PC-9 (cell line): ENCODE results near the gene TMPRSS4. TPM values are rescaled to one million over a fixed set of nuclear protein-coding genes. Genes with fewer than 3 reads are reported as not detected.

Source experiments
- BruUV-seq: library from RNA; stranded (reverse); fragments of 400-500 nt; replicated peaks from 2 replicates; lab custom pipeline; 2021; lab: Mats Ljungman, UMichigan
- CTCF ChIA-PET: fragments of 300-600 bp; sonication (Branson Sonifier 250); formaldehyde crosslinking; loops from one replicate; lab custom pipeline; 2022; ENCODE audit warnings: antibody characterized with exemption; lab: Charles Lee
- POLR2A ChIA-PET: fragments of 300-600 bp; sonication (Branson Sonifier 250); formaldehyde crosslinking; loops from one replicate; lab custom pipeline; 2022; ENCODE audit warnings: antibody characterized with exemption; ENCODE audit not compliant: unreplicated experiment; lab: Charles Lee
- DNase-seq, 2 experiments: peaks; one replicate each; pipeline versions ENCODE4 v3.0.0 to v3.0.0-alpha.2; 2015 to 2022; ENCODE audit warnings: mixed read lengths in 1 of 2
- H2AFZ ChIP-seq: fragments of 200-600 bp; sonication (generic); 2 replicates; pipeline ENCODE4 v1.8.1; 2017; ENCODE audit warnings: antibody characterized with exemption
- H3F3A ChIP-seq: fragments of 200-600 bp; sonication (generic); 2 replicates; pipeline ENCODE4 v1.8.1; 2017; ENCODE audit warnings: antibody characterized with exemption, mild to moderate bottlenecking, low read depth; ENCODE audit not compliant: insufficient read depth
- H3K27ac ChIP-seq: fragments of 200-600 bp; sonication (generic); 2 replicates; pipeline ENCODE4 v1.6.1; 2016; ENCODE audit warnings: mixed run types
- H3K27me3 ChIP-seq: fragments of 200-600 bp; sonication (generic); 2 replicates; pipeline ENCODE4 v1.6.1; 2016; ENCODE audit warnings: low read depth, mixed run types; ENCODE audit not compliant: insufficient read depth
- H3K36me3 ChIP-seq: fragments of 200-600 bp; sonication (generic); 2 replicates; pipeline ENCODE4 v1.6.1; 2016; ENCODE audit warnings: low read depth, mixed run types
- H3K4me1 ChIP-seq: fragments of 200-600 bp; sonication (generic); replicated peaks from 2 replicates; pipeline ENCODE4 v1.6.1; 2016; ENCODE audit warnings: mixed run types; ENCODE audit not compliant: insufficient read depth
- H3K4me2 ChIP-seq: fragments of 200-600 bp; sonication (generic); 2 replicates; pipeline ENCODE4 v1.6.1; 2017; ENCODE audit warnings: mixed run types
- H3K4me3 ChIP-seq: fragments of 200-600 bp; sonication (generic); 2 replicates; pipeline ENCODE4 v1.6.1; 2016; ENCODE audit warnings: mixed run types
- H3K79me2 ChIP-seq: fragments of 200-600 bp; sonication (generic); 2 replicates; pipeline ENCODE4 v1.6.1; 2017; ENCODE audit warnings: low read depth, mixed run types
- H3K9me2 ChIP-seq: fragments of 200-600 bp; sonication (generic); 2 replicates; pipeline ENCODE4 v1.8.1; 2017; ENCODE audit warnings: mild to moderate bottlenecking; ENCODE audit not compliant: insufficient read depth
- H3K9me3 ChIP-seq: fragments of 200-600 bp; sonication (generic); 2 replicates; pipeline ENCODE4 v1.8.1; 2016; ENCODE audit warnings: low read depth; ENCODE audit not compliant: insufficient read depth
- H4K20me1 ChIP-seq: fragments of 200-600 bp; sonication (generic); 2 replicates; pipeline ENCODE4 v1.8.1; 2017; ENCODE audit not compliant: insufficient read depth
- CTCF ChIP-seq: fragments of 200-600 bp; sonication (generic); conservative IDR thresholded peaks from 2 replicates; pipeline ENCODE4 v1.6.1; 2017; ENCODE audit warnings: mixed run types, antibody characterized with exemption, mild to moderate bottlenecking, moderate library complexity
- EZH2 ChIP-seq: fragments of 200-600 bp; sonication (generic); IDR thresholded peaks from 2 replicates; pipeline ENCODE4 v1.8.0; 2017; ENCODE audit warnings: antibody characterized with exemption, low read depth
- intact Hi-C: fragments of 100-400 bp; cut with micrococcal nuclease; formaldehyde crosslinking; loops from one replicate; pipeline ENCODE4 v1.10.0; 2022; ENCODE audit not compliant: unreplicated experiment
- total RNA-seq: library from RNA; stranded (reverse); gene quantifications from 2 replicates; pipeline ENCODE4 v1.2.3, GENCODE V29; 2021

Gene TMPRSS4
- total RNA-seq, 1 experiment from 2014 or later: 27.6 TPM

GRCh38 chr11:118161786-118162185 is 84.9 kb downstream of the TMPRSS4 start:
- intact Hi-C loops: no loop called here
- Histone ChIP-seq H3K4me3 (no peak overlapping the region), H3K9me3 (no peaks in the 10 kb centered on the region), H2AFZ (no peak overlapping the region), H3K27me3 (peaks cover 79% of the 10 kb centered on the region), H3K9me2 (no peaks in the 10 kb centered on the region), H3K4me1 (no peaks in the 10 kb centered on the region), H4K20me1 (no peaks in the 10 kb centered on the region), H3K79me2 (no peaks in the 10 kb centered on the region), H3K4me2 (no peak overlapping the region), H3K36me3 (no peaks in the 10 kb centered on the region), H3F3A (no peaks in the 10 kb centered on the region), H3K27ac (no peak overlapping the region)
- CTCF ChIA-PET: no interaction called here
- BruUV-seq: no TSS peak
- no peak for TF ChIP-seq EZH2
- no peak for DNase-seq
- POLR2A ChIA-PET: no interaction called here

GRCh38 chr11:118162846-118163245 is 86.0 kb downstream of the TMPRSS4 start:
- H3K4me2 ChIP-seq: no peak overlapping the region
- ChIA-PET CTCF (no interaction called here), POLR2A (no interaction called here)
- H3K79me2 ChIP-seq: no peaks in the 10 kb centered on the region
- H2AFZ ChIP-seq: no peak overlapping the region
- H3K27me3 ChIP-seq: peaks cover 78% of the 10 kb centered on the region
- DNase-seq: no peak
- no peaks in the 10 kb centered on the region for H3F3A ChIP-seq
- no peaks in the 10 kb centered on the region for H3K9me2 ChIP-seq
- no peaks in the 10 kb centered on the region for H4K20me1 ChIP-seq
- TF ChIP-seq EZH2: no peak
- no peak for TF ChIP-seq CTCF
- BruUV-seq: no TSS peak
- H3K27ac ChIP-seq: no peak overlapping the region
- intact Hi-C loops: no loop called here
- no peak overlapping the region for H3K4me3 ChIP-seq
- H3K36me3 ChIP-seq: no peaks in the 10 kb centered on the region
- no peaks in the 10 kb centered on the region for H3K9me3 ChIP-seq
- H3K4me1 ChIP-seq: no peaks in the 10 kb centered on the region

- Histone ChIP-seq H3K27ac (no peak overlapping the region), H3K4me1 (no peaks in the 10 kb centered on the region), H3F3A (no peaks in the 10 kb centered on the region), H3K4me2 (no peak overlapping the region), H4K20me1 (no peaks in the 10 kb centered on the region), H2AFZ (no peak overlapping the region), H3K27me3 (peaks cover 78% of the 10 kb centered on the region), H3K36me3 (no peaks in the 10 kb centered on the region), H3K9me2 (no peaks in the 10 kb centered on the region), H3K4me3 (no peak overlapping the region), H3K9me3 (no peaks in the 10 kb centered on the region), H3K79me2 (no peaks in the 10 kb centered on the region)
- TF ChIP-seq EZH2: no peak
- TF ChIP-seq CTCF: no peak
- no TSS peak for BruUV-seq
- DNase-seq: no peak
- intact Hi-C loops: no loop called here
- POLR2A ChIA-PET: no interaction called here
- CTCF ChIA-PET: no interaction called here
Observed at GRCh38 chr11:118163494-118163893, 86.6 kb downstream of the TMPRSS4 start.

- Histone ChIP-seq H3K27ac (no peak overlapping the region), H3K9me2 (no peaks in the 10 kb centered on the region), H3K9me3 (no peaks in the 10 kb centered on the region), H3K4me2 (no peak overlapping the region), H3K27me3 (peaks cover 73% of the 10 kb centered on the region), H2AFZ (no peak overlapping the region), H3K36me3 (no peaks in the 10 kb centered on the region), H4K20me1 (no peaks in the 10 kb centered on the region), H3F3A (no peaks in the 10 kb centered on the region), H3K79me2 (no peaks in the 10 kb centered on the region), H3K4me1 (no peaks in the 10 kb centered on the region), H3K4me3 (no peak overlapping the region)
- intact Hi-C loops: no loop called here
- no TSS peak for BruUV-seq
- CTCF ChIA-PET: no interaction called here
- no peak for TF ChIP-seq CTCF
- TF ChIP-seq EZH2: no peak
- DNase-seq: no peak
- POLR2A ChIA-PET: no interaction called here
Observed at GRCh38 chr11:118164885-118165284, 88.0 kb downstream of the TMPRSS4 start.
